ENCODE results near the gene PLTP.

DNA sequence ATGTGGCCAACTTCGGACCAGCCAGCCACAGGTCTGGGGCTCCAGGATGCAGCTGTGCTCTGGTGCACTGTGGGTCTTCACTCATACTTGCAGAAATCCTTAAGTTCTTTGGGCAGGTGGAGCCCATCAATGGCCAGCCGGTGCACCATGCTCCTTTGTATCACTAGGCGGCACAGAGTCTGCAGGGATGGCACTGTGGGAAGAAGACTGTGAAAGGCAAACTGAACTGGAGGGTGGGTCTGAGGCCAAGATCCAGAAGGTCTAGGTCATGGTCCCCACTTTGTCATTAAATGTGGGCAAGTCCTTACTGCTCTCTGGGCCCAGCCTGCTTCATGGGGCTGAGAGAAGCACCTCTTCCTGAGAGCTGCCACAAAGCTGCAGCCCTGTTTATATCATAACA lies 23.3 kb downstream of the PLTP start:
- TF ChIP-seq, protein P1, sequence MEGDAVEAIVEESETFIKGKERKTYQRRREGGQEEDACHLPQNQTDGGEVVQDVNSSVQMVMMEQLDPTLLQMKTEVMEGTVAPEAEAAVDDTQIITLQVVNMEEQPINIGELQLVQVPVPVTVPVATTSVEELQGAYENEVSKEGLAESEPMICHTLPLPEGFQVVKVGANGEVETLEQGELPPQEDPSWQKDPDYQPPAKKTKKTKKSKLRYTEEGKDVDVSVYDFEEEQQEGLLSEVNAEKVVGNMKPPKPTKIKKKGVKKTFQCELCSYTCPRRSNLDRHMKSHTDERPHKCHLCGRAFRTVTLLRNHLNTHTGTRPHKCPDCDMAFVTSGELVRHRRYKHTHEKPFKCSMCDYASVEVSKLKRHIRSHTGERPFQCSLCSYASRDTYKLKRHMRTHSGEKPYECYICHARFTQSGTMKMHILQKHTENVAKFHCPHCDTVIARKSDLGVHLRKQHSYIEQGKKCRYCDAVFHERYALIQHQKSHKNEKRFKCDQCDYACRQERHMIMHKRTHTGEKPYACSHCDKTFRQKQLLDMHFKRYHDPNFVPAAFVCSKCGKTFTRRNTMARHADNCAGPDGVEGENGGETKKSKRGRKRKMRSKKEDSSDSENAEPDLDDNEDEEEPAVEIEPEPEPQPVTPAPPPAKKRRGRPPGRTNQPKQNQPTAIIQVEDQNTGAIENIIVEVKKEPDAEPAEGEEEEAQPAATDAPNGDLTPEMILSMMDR (IDR thresholded peaks at IDR 0.05): no peak
- no peak for TF ChIP-seq POLR2A (IDR thresholded peaks at IDR 0.05)
